Measurements from ENCODE around the gene SRD5A1.

Gene SRD5A1

GRCh38 chr5:6714226-6715041, 81.2 kb downstream of the SRD5A1 start:
- DNase-seq = no peak

GRCh38 chr5:6715271-6715670, 82.0 kb downstream of the SRD5A1 start:
- no peak for DNase-seq

- DNase-seq = no peak
These were observed 82.8 kb downstream of the SRD5A1 start for GRCh38 chr5:6715758-6716628.

GRCh38 chr5:6716629-6717149, 83.4 kb downstream of the SRD5A1 start:
- DNase-seq = no peak

GRCh38 chr5:6717247-6717646, 84.0 kb downstream of the SRD5A1 start:
- no peak for DNase-seq

GRCh38 chr5:6717687-6718086, 84.4 kb downstream of the SRD5A1 start:
- DNase-seq = no peak

GRCh38 chr5:6718161-6718681, 85.0 kb downstream of the SRD5A1 start:
- no peak for DNase-seq

- DNase-seq = no peak
These were observed 85.5 kb downstream of the SRD5A1 start for GRCh38 chr5:6718718-6719117.

- DNase-seq = no peak
These were observed 86.2 kb downstream of the SRD5A1 start for GRCh38 chr5:6719417-6719816.

GRCh38 chr5:6719896-6720560, 86.8 kb downstream of the SRD5A1 start:
- no peak for DNase-seq

GRCh38 chr5:6720561-6720921, 87.3 kb downstream of the SRD5A1 start:
- DNase-seq = no peak

GRCh38 chr5:6721442-6721841, 88.2 kb downstream of the SRD5A1 start:
- no peak for DNase-seq

- DNase-seq = no peak
These were observed 88.8 kb downstream of the SRD5A1 start for GRCh38 chr5:6722015-6722414.

GRCh38 chr5:6723122-6723815, 90.0 kb downstream of the SRD5A1 start:
- no peak for DNase-seq

- no peak for DNase-seq
These were observed 90.6 kb downstream of the SRD5A1 start for GRCh38 chr5:6723816-6724300.
